ENCODE data around the gene RFNG.

DNA sequence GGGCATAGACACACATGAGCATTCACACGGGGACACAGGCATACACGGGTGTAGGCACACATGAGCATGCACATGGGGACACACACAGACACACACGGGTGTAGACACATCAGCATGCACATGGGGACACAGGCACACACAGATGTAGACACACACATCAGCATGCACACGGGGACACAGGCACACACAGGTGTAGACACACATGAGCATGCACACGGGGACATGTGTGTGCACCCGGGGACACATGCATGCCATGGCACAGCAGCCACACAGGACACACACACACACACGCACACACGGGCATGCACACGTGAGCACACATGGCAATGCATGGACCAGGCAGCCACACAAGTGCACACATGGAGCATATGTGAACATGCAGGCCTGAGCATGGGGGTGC, 9.0 kb downstream of the RFNG start:
- TF ChIP-seq POLR2A (IDR thresholded peaks at IDR 0.05) = no peak
- TF ChIP-seq, protein P1, sequence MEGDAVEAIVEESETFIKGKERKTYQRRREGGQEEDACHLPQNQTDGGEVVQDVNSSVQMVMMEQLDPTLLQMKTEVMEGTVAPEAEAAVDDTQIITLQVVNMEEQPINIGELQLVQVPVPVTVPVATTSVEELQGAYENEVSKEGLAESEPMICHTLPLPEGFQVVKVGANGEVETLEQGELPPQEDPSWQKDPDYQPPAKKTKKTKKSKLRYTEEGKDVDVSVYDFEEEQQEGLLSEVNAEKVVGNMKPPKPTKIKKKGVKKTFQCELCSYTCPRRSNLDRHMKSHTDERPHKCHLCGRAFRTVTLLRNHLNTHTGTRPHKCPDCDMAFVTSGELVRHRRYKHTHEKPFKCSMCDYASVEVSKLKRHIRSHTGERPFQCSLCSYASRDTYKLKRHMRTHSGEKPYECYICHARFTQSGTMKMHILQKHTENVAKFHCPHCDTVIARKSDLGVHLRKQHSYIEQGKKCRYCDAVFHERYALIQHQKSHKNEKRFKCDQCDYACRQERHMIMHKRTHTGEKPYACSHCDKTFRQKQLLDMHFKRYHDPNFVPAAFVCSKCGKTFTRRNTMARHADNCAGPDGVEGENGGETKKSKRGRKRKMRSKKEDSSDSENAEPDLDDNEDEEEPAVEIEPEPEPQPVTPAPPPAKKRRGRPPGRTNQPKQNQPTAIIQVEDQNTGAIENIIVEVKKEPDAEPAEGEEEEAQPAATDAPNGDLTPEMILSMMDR (IDR thresholded peaks at IDR 0.05) = no peak

Data from uterus (tissue), 2 donors.